ENCODE measurements around the gene E4F1.
"Not testable (repeated sequence)": the region's sequence is repeated elsewhere in the genome, so short reads cannot be mapped to it uniquely, and the experiment has no call there.

E4F1 gene

DNA sequence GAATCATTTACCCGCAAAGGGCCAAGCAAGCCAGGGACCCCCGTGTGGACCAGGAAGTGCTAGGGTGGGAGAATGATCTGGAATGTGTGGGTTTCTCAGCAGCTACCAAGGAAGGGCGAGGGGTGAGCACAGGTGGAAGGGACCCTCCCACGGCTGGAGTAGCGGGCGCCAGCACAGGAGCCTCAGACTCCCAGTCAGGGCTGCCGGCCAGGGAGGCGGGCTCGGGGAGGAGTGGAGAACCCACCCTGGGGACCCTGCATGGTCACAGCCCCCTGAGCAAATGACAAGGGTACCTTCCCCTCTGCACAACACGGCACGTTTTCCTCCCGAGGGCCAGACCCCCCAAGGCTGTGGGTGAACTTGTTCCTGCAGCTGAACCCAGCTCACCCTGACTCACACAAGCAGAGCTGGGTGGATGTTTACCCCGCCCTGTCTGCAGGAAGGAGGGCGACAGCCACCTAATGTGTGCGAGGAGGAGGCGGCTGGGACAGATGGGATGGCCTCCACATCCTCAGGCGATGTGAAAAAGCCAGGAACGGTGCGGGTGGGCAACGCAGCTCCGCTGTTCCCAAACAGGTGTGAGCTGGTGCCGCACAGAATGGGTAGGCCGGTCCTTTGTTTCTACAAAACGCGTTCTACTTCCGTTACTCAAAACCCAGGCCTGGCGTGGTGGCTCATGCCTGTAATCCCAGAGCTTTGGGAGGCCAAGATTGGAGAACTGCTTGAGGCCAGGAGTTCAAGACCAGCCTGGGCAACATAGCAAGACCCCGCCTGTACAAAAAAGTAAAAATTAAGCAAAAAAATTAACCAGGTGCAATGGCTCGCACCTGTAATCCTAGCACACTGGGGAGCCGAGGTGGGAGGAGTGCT is 21.8 kb downstream of the E4F1 start:
- TF ChIP-seq GATA1 (IDR thresholded peaks at IDR 0.05; ENCODE audit: low read depth, low read length), result no peak
- no peak for TF ChIP-seq POLR2A (IDR thresholded peaks at IDR 0.05; ENCODE audit: low read length)
- DNase-seq, result no peak

DNA sequence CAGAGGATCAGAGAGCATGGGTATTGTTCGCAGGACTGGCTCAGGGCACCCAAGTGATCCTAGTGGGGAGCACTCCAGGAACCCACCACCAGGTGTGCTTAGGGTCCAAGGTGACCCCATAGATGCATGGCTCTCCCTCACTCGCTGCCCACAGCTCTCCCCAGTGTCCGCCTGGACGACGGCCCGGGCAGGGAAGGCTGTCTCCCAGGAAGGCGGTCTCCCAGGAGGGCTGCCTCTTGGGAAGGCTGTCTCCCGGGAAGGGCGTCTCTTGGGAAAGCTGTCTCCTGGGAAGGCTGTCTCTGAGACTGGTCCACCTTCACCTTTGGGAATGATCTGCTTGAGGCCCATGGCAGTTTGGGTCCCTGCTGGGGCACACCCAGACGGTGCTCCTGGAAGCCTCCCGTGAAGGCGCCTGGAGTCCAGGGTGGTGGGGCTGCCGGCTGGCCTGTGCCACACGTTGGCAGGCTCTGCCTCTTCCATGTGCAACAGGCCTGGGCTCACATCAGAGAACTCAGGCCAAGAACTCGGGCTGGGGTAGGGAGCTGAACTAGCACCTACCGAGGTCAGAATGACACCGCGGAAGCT is 23.0 kb downstream of the E4F1 start:
- no peak for DNase-seq
- TF ChIP-seq GATA1 (IDR thresholded peaks at IDR 0.05; ENCODE audit: low read depth, low read length) (no peak), POLR2A (IDR thresholded peaks at IDR 0.05; ENCODE audit: low read length) (no peak)

DNA sequence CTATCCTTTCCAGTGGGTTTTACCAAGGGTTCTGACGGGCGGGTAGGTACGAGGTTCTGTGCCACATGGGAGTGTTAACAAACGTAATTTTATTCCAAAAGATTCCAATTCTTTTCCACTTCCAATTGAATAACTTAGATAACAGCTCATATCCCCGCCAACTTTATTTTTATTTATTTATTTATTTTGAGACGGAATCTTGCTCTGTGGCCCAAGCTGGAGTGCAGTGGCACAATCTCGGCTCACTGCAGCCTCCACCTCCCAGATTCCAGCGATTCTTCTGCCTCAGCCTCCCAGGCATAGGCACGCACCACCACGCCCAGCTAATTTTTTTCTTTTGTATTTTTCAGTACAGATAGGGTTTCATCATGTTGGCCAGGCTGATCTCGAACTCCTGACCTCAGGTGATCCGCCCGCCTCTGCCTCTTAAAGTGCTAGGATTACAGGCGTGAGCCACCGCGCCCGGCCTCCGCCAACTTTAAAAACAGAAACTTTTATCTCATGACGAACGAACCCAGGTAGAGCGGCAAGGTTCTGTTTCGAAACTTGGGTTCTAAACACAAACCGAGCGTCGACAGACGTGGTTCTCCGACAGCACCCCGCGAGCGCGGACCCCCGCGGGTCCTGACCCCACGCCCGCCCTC is 27.4 kb downstream of the E4F1 start:
- DNase-seq, result peak; percentile 74 to 81

DNA sequence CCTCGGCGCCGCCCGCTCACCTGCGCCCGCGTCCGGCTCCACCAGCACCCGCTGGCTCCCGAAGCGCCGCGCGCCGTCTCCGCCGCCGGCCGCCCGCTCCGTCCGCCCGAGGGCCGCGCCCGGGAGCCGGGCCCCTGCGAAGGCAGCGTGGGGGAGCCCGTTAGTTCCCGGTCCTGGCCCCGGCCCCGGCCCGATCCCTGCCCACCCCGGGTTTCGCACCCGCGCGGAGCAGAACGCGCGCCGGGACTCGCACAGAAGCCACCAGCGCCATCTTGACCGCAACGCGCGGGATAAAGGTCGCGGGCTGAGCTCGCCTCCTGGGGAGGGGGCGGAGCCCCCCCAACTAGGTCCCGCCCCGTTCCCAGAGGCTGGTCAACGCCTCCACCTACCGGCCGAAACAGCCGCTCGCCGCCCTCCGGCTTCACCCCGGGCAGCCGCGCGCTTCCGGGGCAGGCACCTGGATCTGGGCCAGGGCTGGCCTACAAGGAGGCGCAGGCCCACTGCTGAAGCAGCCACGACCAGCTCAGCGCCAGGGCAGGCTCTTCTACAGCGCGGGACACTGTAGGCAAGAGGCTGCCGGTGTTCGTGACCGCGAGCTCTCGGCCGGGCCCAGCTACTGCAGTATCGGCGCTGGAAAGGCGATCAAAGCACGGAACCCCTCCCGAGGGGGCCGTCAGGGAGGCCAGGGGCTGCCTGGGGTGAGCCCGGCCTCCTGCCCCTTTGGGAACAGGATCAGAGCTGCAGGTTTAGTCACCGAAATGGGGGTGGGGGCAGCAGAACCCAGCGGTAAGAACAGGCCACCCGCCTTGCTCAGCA is 28.1 kb downstream of the E4F1 start, which contains the start of gene ECI1:
TSS of gene ECI1 (minus strand) at position 292 of the 816 bp plus-strand sequence. CDS start at position 271, 21 bp downstream.
- DNase-seq, result peak; percentile 97 to 98
- peak; percentile 80 for TF ChIP-seq POLR2A (IDR thresholded peaks at IDR 0.05; ENCODE audit: low read length)
- TF ChIP-seq GATA1 (IDR thresholded peaks at IDR 0.05; ENCODE audit: low read depth, low read length), result no peak

More for the DNA sequence above, 27.4 kb downstream of the E4F1 start:
- TF ChIP-seq GATA1 (IDR thresholded peaks at IDR 0.05; ENCODE audit: low read depth, low read length) (no peak), POLR2A (IDR thresholded peaks at IDR 0.05; ENCODE audit: low read length) (no peak)

DNA sequence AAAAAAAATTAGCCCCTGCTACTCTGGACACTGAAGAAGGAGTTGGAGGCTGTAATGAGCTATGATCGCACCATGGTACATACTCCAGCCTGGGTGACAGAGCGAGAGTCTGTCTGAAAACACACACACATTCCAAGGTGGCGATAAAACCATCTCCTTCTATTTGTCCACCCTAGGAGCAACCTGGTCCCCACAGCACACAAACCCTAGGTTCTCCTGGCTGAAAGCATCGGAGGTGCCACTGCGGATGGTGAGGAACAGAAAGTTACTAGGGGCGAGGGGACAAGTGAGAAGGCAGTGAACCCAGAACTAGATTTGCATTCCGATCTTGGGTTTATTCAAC is 29.4 kb downstream of the E4F1 start:
- TF ChIP-seq POLR2A (IDR thresholded peaks at IDR 0.05; ENCODE audit: low read length), result no peak
- TF ChIP-seq GATA1 (IDR thresholded peaks at IDR 0.05; ENCODE audit: low read depth, low read length), result no peak

DNA sequence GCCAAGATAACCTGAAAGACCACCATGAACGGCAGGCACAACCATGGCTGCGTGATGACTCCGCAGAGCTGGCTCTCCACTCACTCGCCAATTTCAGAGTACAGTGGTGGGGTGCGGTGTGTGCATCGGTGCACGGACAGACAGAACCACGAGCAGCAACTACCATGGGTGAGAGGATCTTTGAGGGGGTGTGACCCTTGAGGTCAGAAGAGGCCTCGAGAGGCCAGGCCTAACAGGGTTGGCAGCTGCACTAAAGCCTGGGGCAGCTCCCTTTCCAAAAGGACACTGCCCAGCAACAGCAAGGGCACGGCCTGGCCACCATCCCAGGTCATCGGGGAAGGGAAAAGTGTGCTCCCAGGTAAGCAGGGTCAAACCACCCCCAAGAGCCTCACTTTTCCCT is 29.9 kb downstream of the E4F1 start:
- DNase-seq, result no peak
- TF ChIP-seq POLR2A (IDR thresholded peaks at IDR 0.05; ENCODE audit: low read length) (no peak), GATA1 (IDR thresholded peaks at IDR 0.05; ENCODE audit: low read depth, low read length) (no peak)

More for the DNA sequence above, 29.4 kb downstream of the E4F1 start:
- no peak for DNase-seq

DNA sequence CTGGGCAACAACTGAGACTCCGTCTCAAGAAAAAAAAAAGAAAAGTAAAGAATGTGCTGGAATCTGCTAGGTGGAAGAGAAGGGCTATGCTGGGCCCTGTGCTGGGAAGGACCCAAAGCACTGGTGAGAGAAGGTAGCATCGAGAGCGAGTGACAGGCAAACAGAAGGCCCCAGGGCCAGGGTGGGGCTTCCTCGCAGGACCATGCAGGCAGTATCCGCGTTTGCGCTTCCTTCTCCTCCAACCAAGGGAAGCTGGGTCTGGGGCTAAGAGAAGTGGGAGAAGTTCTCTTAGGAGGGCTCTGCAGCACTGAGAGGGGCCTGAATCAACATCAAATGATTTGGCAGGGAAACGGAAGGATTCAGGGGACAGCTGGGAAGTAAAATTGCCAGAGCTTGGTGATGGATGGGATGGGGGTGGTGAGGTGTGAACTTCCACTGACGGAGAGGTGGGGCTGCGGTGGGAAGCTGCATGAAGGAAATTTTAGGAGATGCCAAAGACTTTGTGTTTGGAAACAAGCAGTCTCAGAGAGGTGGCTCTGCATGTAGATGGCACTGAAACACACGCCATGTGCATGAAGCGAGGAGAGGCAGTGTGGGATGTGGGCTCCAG is 33.2 kb downstream of the E4F1 start:
- TF ChIP-seq GATA1 (IDR thresholded peaks at IDR 0.05; ENCODE audit: low read depth, low read length) (no peak), POLR2A (IDR thresholded peaks at IDR 0.05; ENCODE audit: low read length) (no peak)
- no peak for DNase-seq

DNA sequence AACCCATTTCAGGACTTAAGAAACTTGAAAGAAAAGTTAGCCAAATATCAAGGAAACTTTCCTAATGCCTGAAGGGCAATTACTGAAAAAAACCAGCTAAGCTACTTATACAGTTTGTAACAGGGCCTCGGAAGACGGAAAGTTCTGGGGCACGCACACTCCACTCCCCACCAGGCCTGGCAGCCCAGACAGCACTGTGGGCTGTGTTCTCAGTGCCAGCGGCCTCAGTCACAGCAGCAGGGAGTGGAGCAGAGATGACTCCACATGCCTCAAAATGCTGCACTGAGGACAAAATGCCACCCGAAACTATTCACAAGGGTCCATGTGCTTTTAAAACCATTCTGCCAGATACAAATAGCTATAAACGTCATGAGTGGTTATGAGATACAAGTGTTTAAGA is 34.3 kb downstream of the E4F1 start:
- no peak for TF ChIP-seq POLR2A (IDR thresholded peaks at IDR 0.05; ENCODE audit: low read length)
- no peak for TF ChIP-seq GATA1 (IDR thresholded peaks at IDR 0.05; ENCODE audit: low read depth, low read length)
- no peak for DNase-seq

DNA sequence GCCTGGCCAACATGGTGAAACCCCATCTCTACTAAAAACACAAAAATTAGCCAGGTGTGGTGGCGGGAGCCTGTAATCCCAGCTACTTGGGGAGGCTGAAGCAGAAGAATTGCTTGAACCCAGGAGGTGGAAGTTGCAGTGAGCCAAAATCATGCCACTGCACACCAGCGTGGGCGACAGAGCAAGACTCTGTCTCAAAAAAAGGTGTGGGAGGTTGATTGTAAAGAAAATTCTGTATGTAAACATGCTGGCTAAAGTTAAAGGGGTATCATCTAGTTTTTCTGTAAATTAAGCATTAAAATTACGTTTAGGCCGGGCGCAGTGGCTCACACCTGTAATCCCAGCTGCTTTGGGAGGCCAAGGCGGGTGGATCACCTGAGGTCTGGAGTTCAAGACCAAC is 35.1 kb downstream of the E4F1 start:
- not testable (repeated sequence) for DNase-seq

DNA sequence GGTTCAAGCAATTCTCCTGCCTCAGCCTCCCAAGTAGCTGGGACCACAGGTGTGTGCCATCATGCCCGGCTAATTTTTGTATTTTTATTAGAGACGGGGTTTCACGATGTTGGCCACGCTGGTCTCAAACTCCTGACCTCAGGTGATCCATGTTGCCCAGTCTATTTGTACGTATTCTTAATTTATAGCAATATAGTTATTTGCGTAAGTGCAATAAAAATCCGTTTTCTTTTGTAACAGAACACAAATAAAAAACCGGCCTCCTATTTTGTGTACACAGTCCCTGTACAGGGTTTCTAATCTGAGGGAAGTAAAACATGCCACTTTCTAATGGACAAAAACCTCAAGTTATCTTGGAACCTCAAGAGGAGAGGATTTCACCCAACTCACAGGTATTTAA is 36.9 kb downstream of the E4F1 start:
- TF ChIP-seq GATA1 (IDR thresholded peaks at IDR 0.05; ENCODE audit: low read depth, low read length) (no peak), POLR2A (IDR thresholded peaks at IDR 0.05; ENCODE audit: low read length) (no peak)

DNA sequence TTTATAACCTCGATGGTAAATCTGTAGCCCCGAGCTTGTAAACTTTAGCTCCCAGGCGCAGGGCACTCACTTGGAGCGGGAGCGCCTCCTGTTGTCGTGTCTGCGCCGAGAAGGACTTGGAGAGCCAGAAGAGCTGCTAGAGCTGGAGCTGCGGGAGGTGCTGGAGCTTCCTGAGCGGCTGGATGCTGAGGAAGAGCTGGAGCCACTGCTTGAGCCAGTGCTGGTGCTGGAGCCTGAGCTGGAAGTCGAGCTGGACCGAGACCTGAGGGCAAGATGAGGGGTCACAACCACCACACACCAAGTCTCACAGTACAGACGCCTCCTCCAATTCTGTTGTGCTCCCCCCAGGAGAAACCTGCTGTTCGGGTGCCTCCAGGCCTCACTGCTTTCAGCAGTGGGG is 39.6 kb downstream of the E4F1 start:
- not testable (repeated sequence) for DNase-seq

More for the DNA sequence above, 36.9 kb downstream of the E4F1 start:
- no peak for DNase-seq

DNA sequence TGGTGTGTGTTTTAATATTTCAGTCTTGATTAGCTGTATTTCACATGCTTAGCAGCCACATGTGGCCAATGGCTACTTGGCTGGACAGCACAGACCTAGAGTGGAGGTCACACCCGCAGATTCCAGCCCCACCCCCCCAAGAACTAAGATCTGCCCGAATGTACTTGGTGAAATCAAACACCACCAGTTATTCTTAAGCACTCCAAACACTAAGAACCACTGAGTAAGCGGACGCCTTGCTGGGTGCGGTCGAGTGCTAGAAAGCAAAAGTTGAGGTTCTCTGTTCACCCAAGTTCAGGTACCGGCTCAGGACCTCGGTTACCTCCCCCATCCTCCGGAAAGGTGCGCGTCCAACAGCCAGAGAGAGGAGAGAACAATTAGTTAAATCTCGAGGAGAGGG is 43.5 kb downstream of the E4F1 start:
- peak; percentile 45 to 50 for DNase-seq

DNA sequence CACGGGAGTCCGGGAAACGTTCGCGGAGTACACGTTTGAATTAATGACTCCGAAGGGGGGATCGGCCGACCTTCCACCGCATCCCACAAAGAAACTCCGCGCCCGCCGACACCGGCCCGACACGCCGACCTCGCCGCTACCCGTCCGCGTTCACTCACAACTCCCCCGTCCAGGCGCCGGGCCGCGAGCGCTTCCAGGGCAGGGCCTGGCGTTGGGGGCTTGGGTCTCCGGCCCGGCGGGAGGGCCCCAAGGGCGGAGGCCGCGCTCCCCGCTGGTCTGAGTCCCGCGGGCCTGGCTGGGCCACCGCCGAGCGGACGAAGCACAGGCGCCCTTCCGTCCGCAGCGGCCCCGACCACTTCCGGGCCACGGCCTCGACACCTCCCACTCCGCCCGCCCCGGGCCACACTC is 44.1 kb downstream of the E4F1 start:
- DNase-seq, result not testable (repeated sequence)
